Endothelial cell of hepatic sinusoid (primary cell): ENCODE results near the gene L2HGDH.
"Not testable (repeated sequence)": the region's sequence is repeated elsewhere in the genome, so short reads cannot be mapped to it uniquely, and the experiment has no call there.

Experiments used
- in situ Hi-C: cut with HindIII; loops from 2 replicates; pipeline ENCODE4 v1.10.0; 2017; ENCODE audit warnings: low sequenced_read_pairs

L2HGDH gene

DNA sequence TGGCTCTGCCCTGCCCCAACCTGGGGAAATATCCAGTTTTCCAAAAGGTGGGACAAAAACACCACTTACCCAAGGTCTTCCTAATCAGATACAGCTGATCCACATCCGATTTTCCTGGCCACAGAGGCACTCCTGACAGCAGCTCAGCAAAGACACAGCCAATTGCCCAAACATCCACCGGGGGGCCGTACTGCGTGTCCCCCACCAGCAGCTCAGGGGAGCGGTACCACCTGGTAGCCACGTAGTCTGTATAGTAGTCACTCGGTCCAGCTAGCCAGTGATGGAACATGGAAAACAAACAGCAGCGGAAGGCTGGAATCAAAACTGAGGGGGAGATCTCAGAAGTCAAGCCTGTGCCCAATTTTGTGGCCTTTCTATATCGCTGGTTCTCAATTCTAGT, 28.9 kb upstream of the L2HGDH start:
- in situ Hi-C loops: loop anchor here (25.0 kb wide), 1 partner anchor 196 kb away; the partner anchor contains the start of gene MAP4K5

DNA sequence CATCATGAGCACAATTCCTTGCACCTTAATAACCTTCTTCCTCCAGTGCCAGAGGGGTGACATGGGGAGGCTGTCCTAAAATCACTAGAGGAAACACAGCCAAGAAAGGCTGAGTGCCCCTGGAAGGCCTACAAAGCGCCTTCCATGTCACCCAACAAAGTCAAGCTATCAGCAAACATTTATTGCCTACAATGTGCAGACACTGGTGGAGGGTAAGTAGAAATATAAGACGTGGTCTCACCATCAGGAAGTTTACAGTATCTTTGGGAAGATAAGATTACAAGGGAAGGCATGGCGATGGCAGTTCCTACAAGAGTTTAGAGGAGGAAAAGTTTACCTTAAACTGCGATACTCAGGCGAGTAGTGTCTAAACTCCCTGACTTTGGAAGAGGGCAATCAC, 28.0 kb upstream of the L2HGDH start:
- in situ Hi-C loops: loop anchor here (25.0 kb wide), 1 partner anchor 197 kb away; the partner anchor contains the start of gene MAP4K5

DNA sequence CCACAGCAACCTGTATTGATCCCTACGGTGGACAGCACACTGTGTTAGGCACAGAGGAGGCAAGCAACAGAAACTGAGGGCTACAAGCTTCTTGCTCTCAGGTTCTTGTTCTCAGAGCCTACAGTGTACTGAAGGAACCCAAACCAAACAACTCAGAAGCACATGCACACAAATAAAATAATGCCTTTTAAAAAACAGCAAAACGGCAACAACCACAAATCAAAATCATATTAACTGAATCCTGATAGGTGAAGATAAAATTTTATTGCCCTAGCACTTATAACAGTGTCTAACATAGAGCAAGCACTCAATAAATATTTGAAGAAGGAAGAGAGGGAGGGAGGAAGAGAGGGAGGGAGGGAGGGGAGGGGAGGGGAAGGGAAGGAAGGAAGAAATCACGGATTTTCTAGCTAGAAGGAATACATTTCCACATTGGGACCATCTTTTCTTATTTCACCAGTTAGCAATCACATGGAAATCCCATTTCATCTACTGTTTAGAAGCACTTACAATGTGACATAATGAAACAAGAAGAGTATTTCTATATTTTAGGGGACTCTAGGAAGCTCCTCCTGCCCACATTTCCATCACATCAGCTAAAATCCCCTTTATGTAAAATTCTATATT, 27.3 kb upstream of the L2HGDH start:
- in situ Hi-C loops: loop anchor here (25.0 kb wide), 1 partner anchor 198 kb away; the partner anchor contains the start of gene MAP4K5

DNA sequence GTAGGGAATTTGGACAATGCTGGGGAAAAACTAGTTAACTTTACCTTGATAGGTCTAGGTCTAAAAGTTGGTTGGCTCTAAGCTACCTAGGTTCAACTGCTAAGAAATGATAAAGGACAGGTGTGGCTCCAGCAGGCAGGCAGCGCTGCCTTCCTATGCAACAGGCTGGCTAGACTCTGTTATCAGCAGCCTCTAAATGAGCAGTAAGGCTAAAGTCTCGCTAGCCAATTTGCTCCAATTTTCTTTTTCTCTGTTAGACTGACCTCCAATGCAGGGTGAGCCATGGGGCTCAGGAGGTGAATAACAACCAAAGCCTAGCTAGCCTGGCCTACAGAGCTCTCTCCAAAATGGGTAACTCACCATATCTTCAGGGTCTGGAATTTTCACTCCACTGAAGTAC, 26.6 kb upstream of the L2HGDH start:
- in situ Hi-C loops: loop anchor here (25.0 kb wide), 1 partner anchor 199 kb away; the partner anchor contains the start of gene MAP4K5

DNA sequence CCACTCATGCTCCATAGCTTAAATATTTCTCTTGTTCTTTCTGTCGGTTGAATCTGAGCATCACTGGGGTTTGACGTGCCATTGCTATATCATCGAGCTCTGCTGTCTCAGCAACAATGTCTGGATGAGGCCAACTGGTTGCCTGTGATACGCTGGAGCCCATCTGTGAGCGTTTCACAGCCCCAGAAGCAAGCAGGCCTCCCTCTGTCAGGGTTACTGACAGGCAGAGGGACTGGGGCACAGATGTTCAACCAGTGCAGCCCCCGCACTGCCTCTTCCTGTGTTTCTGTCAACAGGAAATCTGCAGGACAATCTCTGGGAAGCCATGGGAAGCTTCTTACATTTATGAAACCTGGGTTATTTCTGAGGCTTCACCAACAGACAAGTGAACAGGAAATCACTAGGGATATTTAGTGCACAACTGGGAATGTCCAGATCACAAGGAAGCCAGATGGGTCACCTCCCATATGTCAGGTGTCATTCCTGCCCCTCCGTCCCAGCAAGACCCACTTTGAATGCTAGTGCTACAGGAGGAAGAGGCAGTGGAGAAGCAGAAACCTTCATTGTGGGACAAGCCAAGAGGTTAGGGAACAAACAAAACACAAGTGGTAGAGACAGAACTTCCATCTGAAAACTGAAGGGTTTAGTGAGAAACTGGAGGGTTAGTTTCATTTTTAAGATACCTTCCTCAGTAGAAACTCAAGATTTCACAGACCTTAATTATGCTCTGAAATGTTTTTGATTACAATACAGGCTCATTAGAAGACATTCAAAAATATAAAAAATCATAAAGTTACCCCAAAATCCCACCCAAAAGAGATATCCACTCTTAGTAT, 24.2 kb upstream of the L2HGDH start:
- in situ Hi-C loops: loop anchor here (25.0 kb wide), 1 partner anchor 201 kb away; the partner anchor contains the start of gene MAP4K5

DNA sequence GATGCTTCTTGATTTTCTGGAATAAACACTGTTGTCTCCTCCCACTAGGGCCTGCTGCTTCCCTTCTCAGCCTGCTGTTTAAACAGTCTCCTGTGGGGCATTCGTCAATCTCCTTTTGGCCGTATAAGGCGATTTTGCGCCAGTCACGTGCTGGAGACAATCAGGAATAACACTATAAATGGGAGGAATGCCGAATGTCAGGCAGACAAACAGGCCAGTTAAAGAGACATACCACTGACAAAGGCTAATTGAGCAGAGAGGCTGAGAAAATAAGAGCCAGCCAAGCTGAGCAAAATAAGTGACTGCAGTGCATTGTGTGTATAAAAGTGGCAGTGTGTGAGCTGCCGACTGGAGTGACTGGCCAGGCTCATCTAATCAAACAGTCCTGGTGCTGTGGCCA, 23.4 kb upstream of the L2HGDH start:
- in situ Hi-C loops: loop anchor here (25.0 kb wide), 1 partner anchor 202 kb away; the partner anchor contains the start of gene MAP4K5

DNA sequence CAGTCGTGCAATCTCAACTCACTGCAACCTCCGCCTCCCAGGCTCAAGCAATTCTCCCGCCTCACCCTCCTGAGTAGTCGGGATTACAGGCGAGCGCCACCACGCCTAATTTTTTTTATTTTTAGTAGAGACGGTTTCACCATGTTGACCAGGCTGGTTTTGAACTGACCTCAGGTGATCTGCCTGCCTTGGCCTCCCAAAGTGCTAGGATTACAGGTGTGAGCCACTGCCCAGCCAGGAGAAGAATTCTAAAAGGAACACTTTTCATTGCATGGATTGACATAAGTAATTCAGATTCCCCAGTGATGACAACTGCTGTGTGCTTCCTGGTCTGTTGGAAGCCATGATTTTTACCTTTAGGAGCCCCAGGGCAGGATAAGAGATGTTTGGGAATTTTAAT, 22.2 kb upstream of the L2HGDH start:
- in situ Hi-C loops: loop anchor here (25.0 kb wide), 1 partner anchor 203 kb away; the partner anchor contains the start of gene MAP4K5

DNA sequence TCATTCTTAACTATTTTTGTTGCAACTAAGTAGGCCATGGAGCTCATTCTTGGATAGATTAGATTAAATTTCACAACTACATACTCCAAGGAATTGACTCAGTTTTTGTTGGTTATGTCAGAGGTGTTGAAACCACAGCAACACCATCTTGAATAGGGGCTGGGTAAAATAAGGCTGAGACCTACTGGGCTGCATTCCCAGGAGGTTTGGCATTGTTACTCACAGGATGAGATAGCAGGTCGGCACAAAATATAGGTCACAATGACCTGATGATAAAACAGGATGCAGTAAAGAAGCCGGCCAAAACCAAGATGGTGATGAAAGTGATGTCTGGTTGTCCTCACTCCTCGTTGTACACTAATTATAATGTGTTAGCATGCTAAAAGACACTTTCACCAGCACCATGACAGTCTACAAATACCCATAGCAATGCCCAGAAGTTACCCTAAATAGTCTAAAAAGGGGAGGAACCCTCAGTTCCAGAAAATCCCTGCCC, 21.0 kb upstream of the L2HGDH start:
- in situ Hi-C loops: loop anchor here (25.0 kb wide), 1 partner anchor 204 kb away; the partner anchor contains the start of gene MAP4K5

DNA sequence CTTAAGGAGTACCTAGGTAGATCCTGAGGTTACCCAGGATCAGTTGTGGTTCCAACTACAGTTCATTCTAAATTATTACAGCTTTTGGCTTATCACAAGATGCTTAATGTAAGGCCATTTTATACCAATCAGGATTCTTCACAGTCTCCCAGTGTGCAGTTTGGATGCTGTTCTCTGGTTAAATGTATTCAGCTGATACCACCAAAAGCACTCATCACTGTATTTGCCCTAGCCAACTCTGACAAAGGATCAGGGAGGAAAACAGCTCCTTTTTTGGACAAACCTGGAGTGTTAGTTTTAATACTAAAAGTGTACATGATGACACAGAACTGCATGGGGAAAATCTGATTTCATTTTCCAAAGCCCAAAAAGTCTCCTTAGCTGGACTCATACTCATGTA, 19.6 kb upstream of the L2HGDH start:
- in situ Hi-C loops: loop anchor here (25.0 kb wide), 1 partner anchor 206 kb away; the partner anchor contains the start of gene MAP4K5

DNA sequence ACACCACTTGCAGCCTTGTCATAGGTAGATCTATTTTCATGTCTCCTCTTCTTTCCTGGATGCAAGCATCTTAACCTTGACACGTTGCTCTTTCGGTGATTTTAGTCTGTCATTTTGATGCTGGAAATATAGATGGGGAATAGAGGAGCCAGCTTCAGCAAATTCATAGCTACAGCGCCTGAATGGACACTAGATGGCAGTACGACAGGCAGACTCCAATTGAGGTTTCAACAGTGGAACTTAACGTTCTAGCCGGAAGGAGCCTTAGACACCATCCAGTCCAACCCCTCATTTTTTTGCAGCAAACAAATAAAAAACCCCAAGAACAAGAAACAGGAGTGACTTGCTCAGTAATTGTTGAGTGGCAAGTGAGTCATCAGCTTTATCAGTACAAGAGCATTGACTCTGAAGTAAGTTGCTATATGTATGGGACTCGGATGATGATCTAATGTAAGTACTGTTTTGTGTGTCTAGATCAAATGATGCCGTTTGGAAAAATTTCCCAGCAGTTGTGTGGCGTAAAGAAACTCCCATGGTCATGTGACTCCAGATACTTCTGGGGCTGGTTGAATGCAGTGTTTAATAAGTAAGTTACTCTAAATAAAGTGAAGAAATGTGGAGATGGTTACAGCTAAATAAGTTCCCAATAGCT, 9.1 kb upstream of the L2HGDH start:
- in situ Hi-C loops: loop anchor here (10.0 kb wide), 1 partner anchor 114 kb away; no protein-coding TSS in a partner anchor

DNA sequence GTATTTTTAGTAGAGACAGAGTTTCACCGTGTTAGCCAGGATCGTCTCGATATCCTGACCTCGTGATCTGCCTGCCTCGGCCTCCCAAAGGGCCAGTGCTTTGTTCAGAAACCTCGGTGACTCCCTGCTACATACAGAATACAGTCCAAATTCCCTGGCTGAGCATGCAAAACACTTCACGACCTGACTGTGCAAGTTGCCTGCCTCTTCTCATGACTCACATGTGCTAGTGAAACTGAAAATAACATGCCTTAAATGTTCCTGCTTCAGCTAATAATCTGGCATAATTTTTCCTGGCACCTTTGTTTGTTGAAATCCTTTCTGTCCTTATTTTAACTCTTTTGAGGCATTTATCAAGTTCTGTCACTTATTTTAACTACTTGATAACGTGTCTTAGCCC, 8.3 kb upstream of the L2HGDH start:
- in situ Hi-C loops: loop anchor here (10.0 kb wide), 1 partner anchor 115 kb away; no protein-coding TSS in a partner anchor

DNA sequence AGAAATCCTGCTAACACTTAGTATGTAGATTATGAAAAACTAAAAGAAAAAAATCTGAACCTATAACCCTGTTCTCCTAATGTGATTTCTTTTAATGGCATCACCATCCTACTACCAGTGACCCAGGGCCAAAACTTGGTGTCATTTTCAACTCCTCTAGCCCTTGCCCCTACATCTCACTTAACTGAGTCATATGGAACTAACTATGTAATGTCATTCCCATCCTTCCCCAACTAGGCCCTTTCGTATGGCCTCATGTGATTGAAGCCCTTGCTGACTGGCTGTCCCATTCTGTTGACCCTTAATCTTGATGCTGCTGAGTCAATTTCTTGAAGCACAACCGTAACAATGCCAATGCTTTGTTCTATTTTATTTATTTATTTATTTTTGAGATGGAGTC, 7.7 kb upstream of the L2HGDH start:
- in situ Hi-C loops: loop anchor here (10.0 kb wide), 1 partner anchor 115 kb away; no protein-coding TSS in a partner anchor

DNA sequence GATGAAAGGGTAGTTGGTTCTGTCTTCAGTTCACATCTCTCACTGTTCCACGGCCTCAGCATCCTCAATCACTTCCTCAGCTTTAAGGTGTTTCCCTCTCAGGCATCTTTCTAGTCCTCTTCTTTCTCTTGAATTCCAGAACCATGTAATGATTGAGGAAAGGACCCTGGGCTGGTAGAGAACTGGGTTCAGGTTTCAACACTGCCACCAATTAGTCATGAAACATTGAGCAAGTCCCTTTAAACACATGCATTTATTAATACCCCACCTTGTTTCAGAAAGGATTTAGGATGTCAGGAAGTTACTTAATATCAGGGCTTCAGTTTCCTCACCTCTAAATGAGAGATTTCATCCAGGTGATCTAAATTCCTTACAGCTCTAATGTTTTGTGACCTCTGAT, 7.3 kb upstream of the L2HGDH start:
- in situ Hi-C loops: no loop called here

DNA sequence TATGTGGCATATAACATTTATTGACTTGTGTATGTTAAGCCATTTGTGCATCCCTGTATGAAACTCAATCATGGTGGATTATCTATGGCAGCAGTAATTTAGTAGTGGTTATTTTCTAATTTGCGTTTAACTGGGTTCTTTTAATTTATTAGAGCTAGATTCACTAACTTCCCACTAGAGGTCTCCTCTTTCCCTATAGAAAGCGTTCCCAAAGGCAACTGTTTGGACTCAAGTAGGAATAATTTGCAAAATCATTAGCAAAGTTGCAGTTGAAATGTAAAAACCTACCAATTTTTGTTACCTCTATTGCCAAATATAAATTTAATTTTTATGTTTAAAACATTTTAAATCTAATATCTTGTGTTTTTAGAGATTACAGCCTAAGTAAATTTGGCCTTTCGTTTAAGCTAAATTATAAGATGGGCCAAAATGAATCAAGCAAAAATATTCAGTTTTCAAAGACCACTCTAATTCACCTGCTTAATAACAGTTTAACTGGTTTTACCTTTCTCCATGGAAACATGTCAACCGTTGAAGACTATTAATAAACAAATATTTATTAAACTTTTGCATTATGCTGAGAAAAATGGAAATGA, 6.1 kb upstream of the L2HGDH start:
- in situ Hi-C loops: no loop called here

DNA sequence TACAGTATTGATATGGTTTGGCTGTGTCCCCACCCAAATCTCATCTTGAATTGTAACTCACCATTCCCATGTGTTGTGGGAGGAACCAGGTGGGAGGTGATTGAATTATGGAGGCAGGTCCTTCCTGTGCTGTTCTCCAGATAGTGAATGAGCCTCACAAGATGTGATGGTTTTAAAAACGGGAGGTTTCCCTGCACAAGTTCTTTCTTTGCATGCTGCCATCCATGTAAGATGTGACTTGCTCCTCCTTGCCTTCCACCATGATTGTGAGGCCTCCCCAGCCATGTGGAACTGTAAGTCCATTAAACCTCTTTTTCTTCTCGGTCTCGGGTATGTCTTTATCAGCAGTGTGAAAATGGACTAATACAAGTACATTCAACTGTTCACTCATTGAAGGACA, 2.1 kb upstream of the L2HGDH start:
- in situ Hi-C loops: not testable (repeated sequence)

DNA sequence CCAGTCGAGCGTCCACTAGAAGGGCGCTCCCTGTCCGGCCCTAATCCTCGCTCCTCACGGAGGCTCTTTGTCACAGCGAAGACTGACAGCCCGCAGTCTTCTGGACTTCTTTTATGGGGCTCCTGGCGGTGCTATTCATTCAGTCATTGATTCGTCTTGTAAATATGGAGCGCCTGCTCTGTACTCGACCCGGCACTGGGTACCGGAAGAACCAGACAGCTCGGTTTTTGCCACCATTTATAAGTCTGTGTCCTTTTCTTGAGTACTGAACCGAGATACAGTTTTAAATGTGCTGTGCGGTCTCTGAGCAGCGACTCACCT, 665 bp upstream of the L2HGDH start:
- in situ Hi-C loops: no loop called here

DNA sequence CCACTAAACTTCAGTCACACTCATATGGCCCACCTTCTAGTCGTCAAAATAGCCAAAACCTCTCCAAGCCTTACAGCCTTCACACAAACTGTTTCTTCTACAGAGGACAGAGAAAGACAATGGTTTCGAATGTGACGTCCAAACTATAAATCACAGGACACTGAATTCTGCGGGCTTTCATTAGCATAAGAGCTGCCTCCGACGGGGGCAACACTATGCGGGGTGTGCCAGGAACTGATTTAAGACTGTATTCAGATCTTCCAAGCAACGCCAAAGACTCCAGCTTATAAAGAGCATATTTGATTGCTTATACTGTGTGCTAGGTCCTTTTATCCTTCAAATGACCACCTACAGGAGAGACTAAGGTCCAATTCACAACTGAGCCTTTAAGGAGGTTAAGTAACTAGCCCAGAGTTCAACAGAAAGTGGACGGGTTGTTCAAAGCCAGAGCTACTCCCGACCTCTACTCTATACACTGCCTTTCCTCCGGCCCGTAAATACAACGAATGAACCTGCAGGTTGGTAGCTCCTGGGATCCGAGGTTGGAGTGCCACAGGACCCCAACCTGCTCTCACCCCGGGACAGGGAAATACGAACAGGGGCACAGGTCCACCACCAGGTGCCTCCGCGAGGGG, 575 bp downstream of the L2HGDH start:
- in situ Hi-C loops: no loop called here

DNA sequence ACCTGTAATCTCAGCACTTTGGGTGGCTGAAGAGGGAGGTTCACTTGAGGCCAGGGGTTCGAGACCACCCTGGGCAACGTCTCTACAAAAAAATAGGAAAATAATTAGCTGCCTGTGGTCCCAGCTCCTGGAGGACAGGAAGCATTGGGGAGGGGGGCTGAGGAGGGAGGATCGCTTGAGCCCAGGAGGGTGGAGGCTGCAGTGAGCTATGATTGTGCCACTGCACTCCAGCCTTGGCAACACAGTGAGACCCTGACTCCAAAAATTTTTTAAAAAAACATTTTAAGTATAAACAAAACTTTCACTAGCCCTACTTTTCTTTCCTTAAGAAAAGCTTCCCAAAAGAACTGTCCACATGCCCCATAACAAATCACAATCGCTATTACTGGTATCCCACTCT, 1.6 kb downstream of the L2HGDH start:
- in situ Hi-C loops: no loop called here

DNA sequence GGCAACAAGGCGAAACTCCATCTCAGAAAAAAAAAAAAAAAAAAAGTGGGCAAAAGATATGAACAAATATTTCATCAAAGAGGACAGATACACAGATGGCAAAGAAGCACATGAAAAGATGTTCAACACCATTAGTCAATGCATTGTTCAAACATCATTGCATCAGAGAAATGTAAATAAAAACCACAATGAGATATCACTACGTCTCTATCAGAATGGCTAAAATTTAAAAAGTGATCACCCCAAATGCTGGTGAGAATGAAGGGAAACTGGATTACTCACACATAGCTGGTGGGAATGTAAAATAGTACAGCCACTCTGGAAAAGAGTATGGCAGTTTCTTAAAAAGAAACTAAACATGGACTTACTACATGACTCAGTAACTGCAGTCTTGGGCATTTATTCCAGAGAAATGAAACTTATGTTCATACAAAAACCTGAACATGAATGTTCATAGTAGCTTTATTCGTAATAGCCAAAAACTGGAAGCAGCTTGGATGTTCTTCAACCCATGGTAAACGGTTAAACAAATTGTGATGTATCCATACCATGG, 3.6 kb downstream of the L2HGDH start:
- in situ Hi-C loops: no loop called here
